ENCODE results near the gene DMKN. TPM values are rescaled to one million over a fixed set of nuclear protein-coding genes. Genes with fewer than 3 reads are reported as not detected.
A peak's percentile ranks its signal among the peaks of the same experiment; 100 is the strongest.

DMKN gene
- total and polyA plus RNA-seq, 3 donors from 2014 or later = 5.8 to 24.0 (median 7.9) TPM

- 0 to 1% methylated on average over 18 to 61 of the region's 85 CpGs for WGBS, 2 donors
- Histone ChIP-seq H3K9me3 (no peaks in the 10 kb centered on the region), H3K36me3 (ENCODE audit: low read depth, missing control alignments) (no peaks in the 10 kb centered on the region), H3K27ac (peak within 1 kb of the TSS; percentile 34 to 81), H3K4me3 (peak within 1 kb of the TSS; percentile 93), H3K4me1 (peaks cover 13% of the 10 kb centered on the region), H3K27me3 (no peaks in the 10 kb centered on the region)
- intact Hi-C loops (cut with DNase I; ENCODE audit: low total_unique reads) = loop anchor here (10.0 kb wide), 2 partner anchors 100 to 170 kb away; partner anchors contain the start of genes COX6B1, ETV2 and KMT2B
- peak; percentile 96 for DNase-seq
- peak in 1 of 3 experiments; percentile 14 for TF ChIP-seq CTCF (IDR thresholded peaks at IDR 0.05)
- no peak for TF ChIP-seq POLR2A (IDR thresholded peaks at IDR 0.05)
Observed at GRCh38 chr19:35545001-35545854, 31.8 kb upstream of the DMKN start, which contains the start of gene TMEM147. TSS of gene TMEM147 (plus strand) at chr19:35545626. CDS start at chr19:35545740, 114 bp downstream.

GRCh38 chr19:35544110-35544802 is 30.8 kb upstream of the DMKN start:
- intact Hi-C loops (cut with DNase I; ENCODE audit: low total_unique reads) = loop anchor here (10.0 kb wide), 2 partner anchors 101 to 171 kb away; partner anchors contain the start of genes COX6B1, ETV2 and KMT2B
- no peak overlapping the region for H3K27ac ChIP-seq
- WGBS, 2 donors = 64 to 65% methylated on average over 3 of the region's 3 CpGs

GRCh38 chr19:35543280-35544109 is 30.0 kb upstream of the DMKN start:
- 95 to 96% methylated on average over 14 to 15 of the region's 15 CpGs for WGBS, 2 donors
- H3K4me3 ChIP-seq = no peak overlapping the region
- H3K27me3 ChIP-seq = no peaks in the 10 kb centered on the region
- H3K27ac ChIP-seq = no peak overlapping the region
- peaks cover 13% of the 10 kb centered on the region for H3K4me1 ChIP-seq
- DNase-seq = no peak
- no peaks in the 10 kb centered on the region for H3K36me3 ChIP-seq (ENCODE audit: low read depth, missing control alignments)
- intact Hi-C loops (cut with DNase I; ENCODE audit: low total_unique reads) = loop anchor here (10.0 kb wide), 2 partner anchors 101 to 171 kb away; partner anchors contain the start of genes COX6B1, ETV2 and KMT2B
- no peaks in the 10 kb centered on the region for H3K9me3 ChIP-seq
- TF ChIP-seq CTCF (IDR thresholded peaks at IDR 0.05) = no peak
- TF ChIP-seq POLR2A (IDR thresholded peaks at IDR 0.05) = no peak

More at GRCh38 chr19:35544110-35544802, 30.8 kb upstream of the DMKN start:
- no peak for TF ChIP-seq CTCF (IDR thresholded peaks at IDR 0.05)
- TF ChIP-seq POLR2A (IDR thresholded peaks at IDR 0.05) = no peak
- no peak for DNase-seq
- no peaks in the 10 kb centered on the region for H3K27me3 ChIP-seq
- no peaks in the 10 kb centered on the region for H3K36me3 ChIP-seq (ENCODE audit: low read depth, missing control alignments)
- no peaks in the 10 kb centered on the region for H3K9me3 ChIP-seq
- H3K4me3 ChIP-seq = peak overlapping the region in 1 of 2 donors; percentile 93
- H3K4me1 ChIP-seq = peaks cover 13% of the 10 kb centered on the region

GRCh38 chr19:35542209-35542608 is 28.8 kb upstream of the DMKN start:
- no peaks in the 10 kb centered on the region for H3K27me3 ChIP-seq
- H3K9me3 ChIP-seq = no peaks in the 10 kb centered on the region
- intact Hi-C loops (cut with DNase I; ENCODE audit: low total_unique reads) = loop anchor here (10.0 kb wide), 2 partner anchors 103 to 173 kb away; partner anchors contain the start of genes COX6B1, ETV2 and KMT2B
- H3K27ac ChIP-seq = no peak overlapping the region
- no peaks in the 10 kb centered on the region for H3K36me3 ChIP-seq (ENCODE audit: low read depth, missing control alignments)
- 93 to 95% methylated on average over 7 to 11 of the region's 11 CpGs for WGBS, 2 donors
- DNase-seq = no peak
- H3K4me3 ChIP-seq = no peak overlapping the region
- H3K4me1 ChIP-seq = peaks cover 13% of the 10 kb centered on the region
- no peak for TF ChIP-seq CTCF (IDR thresholded peaks at IDR 0.05)
- no peak for TF ChIP-seq POLR2A (IDR thresholded peaks at IDR 0.05)

Data from testis (tissue), 3 donors.